GM12872 (cell line): Measurements from ENCODE around the gene BTBD3.

Source experiments
- TF ChIP-seq, protein P1 (sequence below): IDR thresholded peaks from 3 replicates; pipeline ENCODE4 v1.5.1; 2011; ENCODE audit warnings: low read depth, mild to moderate bottlenecking, low read length, moderate library complexity; ENCODE audit not compliant: insufficient read depth

BTBD3 gene

DNA sequence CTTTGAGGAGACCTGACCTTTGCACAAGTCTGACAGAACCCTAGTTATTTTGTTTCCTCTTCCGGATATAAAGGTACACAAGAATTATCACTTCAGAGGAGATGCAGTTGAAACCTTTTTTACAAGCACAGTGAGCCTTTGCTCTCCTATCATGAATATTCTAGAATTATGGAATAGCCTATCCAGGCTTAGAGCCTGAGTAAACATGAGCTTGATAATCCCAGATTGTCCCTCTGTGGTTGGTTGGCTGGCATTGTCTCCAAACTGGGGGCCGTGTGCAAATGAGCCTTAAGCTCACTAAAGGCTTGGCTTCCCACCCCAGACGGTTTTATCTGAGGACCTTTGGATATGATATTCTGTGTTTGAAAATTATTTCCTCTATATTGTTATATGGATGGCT lies 32.0 kb downstream of the BTBD3 start:
- TF ChIP-seq, protein P1, sequence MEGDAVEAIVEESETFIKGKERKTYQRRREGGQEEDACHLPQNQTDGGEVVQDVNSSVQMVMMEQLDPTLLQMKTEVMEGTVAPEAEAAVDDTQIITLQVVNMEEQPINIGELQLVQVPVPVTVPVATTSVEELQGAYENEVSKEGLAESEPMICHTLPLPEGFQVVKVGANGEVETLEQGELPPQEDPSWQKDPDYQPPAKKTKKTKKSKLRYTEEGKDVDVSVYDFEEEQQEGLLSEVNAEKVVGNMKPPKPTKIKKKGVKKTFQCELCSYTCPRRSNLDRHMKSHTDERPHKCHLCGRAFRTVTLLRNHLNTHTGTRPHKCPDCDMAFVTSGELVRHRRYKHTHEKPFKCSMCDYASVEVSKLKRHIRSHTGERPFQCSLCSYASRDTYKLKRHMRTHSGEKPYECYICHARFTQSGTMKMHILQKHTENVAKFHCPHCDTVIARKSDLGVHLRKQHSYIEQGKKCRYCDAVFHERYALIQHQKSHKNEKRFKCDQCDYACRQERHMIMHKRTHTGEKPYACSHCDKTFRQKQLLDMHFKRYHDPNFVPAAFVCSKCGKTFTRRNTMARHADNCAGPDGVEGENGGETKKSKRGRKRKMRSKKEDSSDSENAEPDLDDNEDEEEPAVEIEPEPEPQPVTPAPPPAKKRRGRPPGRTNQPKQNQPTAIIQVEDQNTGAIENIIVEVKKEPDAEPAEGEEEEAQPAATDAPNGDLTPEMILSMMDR = no peak

- TF ChIP-seq, protein P1 = no peak
These were observed 34.0 kb downstream of the BTBD3 start for GRCh38 chr20:11951696-11952095.

- TF ChIP-seq, protein P1 = no peak
These were observed 34.9 kb downstream of the BTBD3 start for GRCh38 chr20:11952639-11953038.

- TF ChIP-seq, protein P1 = no peak
These were observed 40.2 kb downstream of the BTBD3 start for GRCh38 chr20:11957911-11958310.

- TF ChIP-seq, protein P1 = no peak
These were observed 41.2 kb downstream of the BTBD3 start for GRCh38 chr20:11958855-11959254.

DNA sequence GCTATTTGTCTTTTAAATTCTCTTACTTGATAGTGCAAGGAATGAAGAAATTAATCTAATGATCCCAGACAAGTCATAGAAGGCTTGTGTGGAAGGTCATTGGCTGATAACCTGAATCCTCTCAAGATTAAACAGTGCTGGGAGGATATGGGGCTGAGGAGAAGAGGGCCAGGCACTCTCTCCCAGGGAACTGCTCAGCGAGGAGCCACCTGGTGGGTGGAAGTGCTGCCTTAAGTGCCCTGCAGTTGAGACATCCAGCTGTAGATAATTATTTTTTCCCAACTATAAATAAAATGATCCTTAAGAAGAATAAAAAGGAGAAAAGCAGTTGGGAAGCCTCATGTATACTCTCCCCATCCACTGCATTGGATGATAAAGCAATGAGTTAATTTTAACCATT lies 47.9 kb downstream of the BTBD3 start:
- TF ChIP-seq, protein P1 = no peak

DNA sequence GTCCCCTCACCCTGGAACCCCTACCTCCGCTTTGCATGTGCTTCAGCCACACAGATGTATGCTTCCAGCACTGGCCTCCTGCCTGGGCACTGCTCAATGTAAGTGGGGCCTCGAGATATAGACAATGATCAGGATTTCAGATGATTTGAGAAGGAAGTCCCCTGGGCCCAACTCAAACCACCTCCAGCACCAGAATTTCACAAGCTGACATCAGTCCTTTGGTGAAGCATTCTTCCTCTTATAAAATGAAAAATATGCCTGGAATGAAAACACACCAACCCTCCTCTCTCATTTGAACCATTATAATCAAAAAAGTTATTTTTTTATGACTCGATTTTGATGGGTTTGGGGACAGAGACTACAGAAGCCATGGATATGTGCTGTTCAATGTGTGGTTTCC lies 48.5 kb downstream of the BTBD3 start:
- TF ChIP-seq, protein P1 = no peak

DNA sequence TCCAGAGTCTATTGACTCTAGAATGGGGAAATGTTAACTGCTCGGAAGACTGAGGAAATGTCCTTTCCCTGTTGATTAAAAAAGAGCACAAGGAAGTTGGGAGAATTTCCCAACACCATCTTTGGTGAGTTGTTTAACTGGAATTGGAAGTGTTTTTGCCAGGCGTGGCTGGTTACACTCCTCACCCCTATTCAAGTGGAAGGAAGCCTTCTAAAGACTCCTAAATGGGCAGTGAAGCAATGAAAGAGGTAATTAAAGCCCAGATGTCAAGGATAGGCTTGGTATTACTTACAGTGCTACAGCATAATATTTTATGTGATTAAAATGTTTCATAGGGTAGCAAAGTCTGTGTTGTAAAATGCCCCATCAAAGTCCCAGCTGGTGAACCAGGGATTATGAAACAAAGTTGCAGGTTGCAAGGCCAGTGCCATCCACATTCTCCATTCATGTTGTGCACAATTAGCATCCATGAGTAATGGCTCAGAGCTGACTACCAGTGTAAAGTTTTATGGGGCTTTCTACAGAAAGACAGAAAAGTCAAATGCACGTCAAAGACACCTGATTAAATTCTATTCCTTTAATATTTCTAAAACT lies 52.6 kb downstream of the BTBD3 start:
- TF ChIP-seq, protein P1 = no peak
